ENCODE results near the gene RGS7. TPM values are rescaled to one million over a fixed set of nuclear protein-coding genes. Genes with fewer than 3 reads are reported as not detected.

RGS7 gene
- 1.3 and 2.8 TPM in 2 replicates for total RNA-seq

GRCh38 chr1:241356519-241357365, at the start of gene RGS7:
RGS7 (minus strand) TSS chr1:241357205.

Small RNA genes lying within 50 kb of the gene (small RNA-seq; reads per million reads assigned to genes)
- not detected for gene MIR3123

Other genes with a start within 250 kb of the RGS7 start
- 71.7 and 74.7 TPM in 2 replicates for gene FH, start 162.6 kb upstream of the RGS7 start, total RNA-seq
- under 0.01 and 0.49 TPM in 2 replicates for gene KMO, start 175.2 kb upstream of the RGS7 start, total RNA-seq